HEK293 (cell line): ENCODE measurements around the gene WDR36.

Experiments
- CTCF ChIA-PET: fragments of 350-600 bp; formaldehyde crosslinking; extraction: SDS; loops from one replicate; lab custom pipeline; 2021; ENCODE audit warnings: antibody characterized with exemption; lab: Yijun Ruan, JAX
- POLR2A ChIA-PET: fragments of 300-600 bp; formaldehyde crosslinking; extraction: SDS; loops from one replicate; lab custom pipeline; 2020; ENCODE audit warnings: antibody characterized with exemption, inconsistent platforms; lab: Yijun Ruan, JAX
- H3K27ac ChIP-seq: fragments of 200-500 bp; sonication (Bioruptor generic); 2 replicates; pipeline ENCODE4 v1.5.1; 2014; ENCODE audit warnings: low read depth, low read length, control low read depth, inconsistent platforms; ENCODE audit errors: extremely low read depth
- H3K36me3 ChIP-seq, 2 experiments: fragments of 200-500 bp in 1 of 2; sonication (Bioruptor generic) in 1 of 2; 1 replicate in 1 of 2; 2 replicates in 1 of 2; pipeline ENCODE4 v1.5.1; 2014 to 2017; ENCODE audit warnings: inconsistent platforms in 2 of 2, low read length in 2 of 2; ENCODE audit not compliant: control insufficient read depth in 2 of 2, insufficient read depth in 1 of 2
- H3K4me1 ChIP-seq: fragments of 200-500 bp; sonication (Bioruptor generic); 2 replicates; pipeline ENCODE4 v1.5.1; 2014; ENCODE audit warnings: mild to moderate bottlenecking, low read length, inconsistent platforms; ENCODE audit not compliant: control insufficient read depth, insufficient read depth
- H3K4me3 ChIP-seq: 2 replicates; pipeline ENCODE4 v1.5.1; 2011; ENCODE audit warnings: low read depth, mild to moderate bottlenecking, control low read depth, low read length, moderate library complexity
- H3K9me3 ChIP-seq: fragments of 200-500 bp; sonication (Bioruptor generic); 2 replicates; pipeline ENCODE4 v1.5.1; 2014; ENCODE audit warnings: low read depth, low read length, inconsistent platforms; ENCODE audit not compliant: control insufficient read depth, insufficient read depth
- BCL6B ChIP-seq: fragments of 450-650 bp; formaldehyde crosslinking; IDR thresholded peaks from 2 replicates; pipeline ENCODE4 v1.5.1; 2017; ENCODE audit warnings: missing biosample characterization, missing genetic modification characterization
- FEZF1 ChIP-seq: fragments of 450-650 bp; formaldehyde crosslinking; IDR thresholded peaks from 2 replicates; pipeline ENCODE4 v1.5.1; 2016; ENCODE audit warnings: missing biosample characterization, missing genetic modification characterization
- MYNN ChIP-seq: fragments of 450-650 bp; formaldehyde crosslinking; IDR thresholded peaks from 2 replicates; pipeline ENCODE4 v1.5.1; 2016; ENCODE audit warnings: missing biosample characterization, missing genetic modification characterization, borderline replicate concordance
- PRDM1 ChIP-seq: fragments of 450-650 bp; formaldehyde crosslinking; IDR thresholded peaks from 2 replicates; pipeline ENCODE4; 2016; ENCODE audit warnings: missing biosample characterization, missing genetic modification characterization
- SP2 ChIP-seq: fragments of 450-650 bp; formaldehyde crosslinking; IDR thresholded peaks from 2 replicates; pipeline ENCODE4 v1.5.1; 2016; ENCODE audit warnings: missing biosample characterization, missing genetic modification characterization
- ZNF10 ChIP-seq: fragments of 450-650 bp; formaldehyde crosslinking; IDR thresholded peaks from 2 replicates; pipeline ENCODE4 v1.5.1; 2017; ENCODE audit warnings: missing biosample characterization, missing genetic modification characterization
- ZNF114 ChIP-seq: fragments of 450-650 bp; formaldehyde crosslinking; IDR thresholded peaks from 2 replicates; pipeline ENCODE4 v1.5.0; 2017; ENCODE audit warnings: missing biosample characterization, missing genetic modification characterization
- ZNF239 ChIP-seq: fragments of 450-650 bp; formaldehyde crosslinking; IDR thresholded peaks from 2 replicates; pipeline ENCODE4 v1.5.1; 2016; ENCODE audit warnings: missing biosample characterization, missing genetic modification characterization
- ZNF24 ChIP-seq: fragments of 450-650 bp; formaldehyde crosslinking; IDR thresholded peaks from 2 replicates; pipeline ENCODE4 v1.5.1; 2016; ENCODE audit warnings: missing biosample characterization, missing genetic modification characterization
- ZNF391 ChIP-seq: fragments of 450-650 bp; formaldehyde crosslinking; IDR thresholded peaks from 2 replicates; pipeline ENCODE4 v1.5.1; 2016; ENCODE audit warnings: low read depth, missing biosample characterization, missing genetic modification characterization, borderline replicate concordance
- ZNF48 ChIP-seq: fragments of 450-650 bp; formaldehyde crosslinking; IDR thresholded peaks from 2 replicates; pipeline ENCODE4 v1.5.1; 2016; ENCODE audit warnings: missing biosample characterization, missing genetic modification characterization
- ZNF521 ChIP-seq: fragments of 450-650 bp; formaldehyde crosslinking; IDR thresholded peaks from 2 replicates; pipeline ENCODE4 v1.5.1; 2017; ENCODE audit warnings: missing biosample characterization, mild to moderate bottlenecking, missing genetic modification characterization
- ZNF549 ChIP-seq: fragments of 450-650 bp; IDR thresholded peaks from 2 replicates; pipeline ENCODE4 v1.5.1; 2018; ENCODE audit warnings: missing biosample characterization, missing genetic modification characterization, mild to moderate bottlenecking, inconsistent platforms, moderate library complexity
- ZNF580 ChIP-seq: fragments of 450-650 bp; formaldehyde crosslinking; IDR thresholded peaks from 2 replicates; pipeline ENCODE4 v1.5.1; 2016; ENCODE audit warnings: missing biosample characterization, missing genetic modification characterization
- ZNF585B ChIP-seq: fragments of 450-650 bp; formaldehyde crosslinking; IDR thresholded peaks from 2 replicates; pipeline ENCODE4 v1.5.1; 2016; ENCODE audit warnings: missing biosample characterization, missing genetic modification characterization
- ZNF624 ChIP-seq: fragments of 450-650 bp; formaldehyde crosslinking; IDR thresholded peaks from 2 replicates; pipeline ENCODE4 v1.5.1; 2017; ENCODE audit warnings: missing biosample characterization, missing genetic modification characterization
- ZNF654 ChIP-seq: fragments of 450-650 bp; formaldehyde crosslinking; IDR thresholded peaks from 2 replicates; pipeline ENCODE4 v1.5.1; 2016; ENCODE audit warnings: low read depth, missing biosample characterization, missing genetic modification characterization
- ZNF677 ChIP-seq: fragments of 450-650 bp; IDR thresholded peaks from 2 replicates; pipeline ENCODE4 v1.5.0; 2018; ENCODE audit warnings: missing biosample characterization, mild to moderate bottlenecking, missing genetic modification characterization, moderate library complexity
- ZNF792 ChIP-seq: fragments of 450-650 bp; formaldehyde crosslinking; IDR thresholded peaks from 2 replicates; pipeline ENCODE4 v1.5.1; 2016; ENCODE audit warnings: missing biosample characterization, missing genetic modification characterization
- ZNF837 ChIP-seq: fragments of 450-650 bp; formaldehyde crosslinking; IDR thresholded peaks from 2 replicates; pipeline ENCODE4 v1.5.1; 2016; ENCODE audit warnings: missing biosample characterization, missing genetic modification characterization
- ZSCAN30 ChIP-seq: fragments of 450-650 bp; IDR thresholded peaks from 2 replicates; pipeline ENCODE4 v1.5.1; 2018; ENCODE audit warnings: missing biosample characterization, mild to moderate bottlenecking, missing genetic modification characterization, moderate library complexity
- ZSCAN5A ChIP-seq: fragments of 450-650 bp; formaldehyde crosslinking; IDR thresholded peaks from 2 replicates; pipeline ENCODE4 v1.5.1; 2016; ENCODE audit warnings: missing biosample characterization, missing genetic modification characterization
- ZXDB ChIP-seq: fragments of 450-650 bp; formaldehyde crosslinking; IDR thresholded peaks from 2 replicates; pipeline ENCODE4 v1.5.1; 2016; ENCODE audit warnings: missing biosample characterization, missing genetic modification characterization

WDR36 gene

GRCh38 chr5:111158105-111158744, 66.1 kb downstream of the WDR36 start (continued):
- TF ChIP-seq ZNF48 (no peak), ZNF521 (tag by site-specific recombination) (no peak), ZSCAN30 (0 out of 2 replicates have a peak, but pooled peaks have one; percentile 31), ZNF654 (peak; percentile 98), ZXDB (tag by site-specific recombination) (no peak)

- ChIA-PET POLR2A (no interaction called here), CTCF (interaction anchor here (0.7 to 6.9 kb wide), 7 partner anchors 10 to 347 kb away, joined by 3 to 49 read pairs (median 4); no protein-coding TSS in a partner anchor)
- no peak overlapping the region for H3K4me3 ChIP-seq
- no peaks in the 10 kb centered on the region for H3K9me3 ChIP-seq
- H3K36me3 ChIP-seq = no peaks in the 10 kb centered on the region
- H3K4me1 ChIP-seq = no peaks in the 10 kb centered on the region
- no peak for TF ChIP-seq ZNF677 (tag by site-specific recombination)
- no peak for TF ChIP-seq ZNF10 (tag by site-specific recombination)
- no peak for TF ChIP-seq ZNF580
- TF ChIP-seq ZNF114 (tag by site-specific recombination) = no peak
- no peak for TF ChIP-seq ZSCAN5A (tag by site-specific recombination)
- TF ChIP-seq ZNF24 = no peak
- no peak for TF ChIP-seq SP2
- no peak overlapping the region for H3K27ac ChIP-seq
These were observed 67.7 kb downstream of the WDR36 start for GRCh38 chr5:111159845-111160244.

- H3K9me3 ChIP-seq = no peaks in the 10 kb centered on the region
- H3K27ac ChIP-seq = no peak overlapping the region
- POLR2A ChIA-PET = no interaction called here
- H3K4me3 ChIP-seq = no peak overlapping the region
- no peaks in the 10 kb centered on the region for H3K4me1 ChIP-seq
- CTCF ChIA-PET = no interaction called here
- TF ChIP-seq ZNF792 (tag by site-specific recombination) (no peak), ZNF239 (tag by site-specific recombination) (no peak), FEZF1 (tag by site-specific recombination) (no peak), ZNF585B (tag by site-specific recombination) (no peak), ZNF391 (tag by site-specific recombination) (no peak), PRDM1 (tag by site-specific recombination) (no peak), ZNF624 (tag by site-specific recombination) (no peak), BCL6B (tag by site-specific recombination) (no peak), ZNF837 (tag by site-specific recombination) (no peak), ZNF10 (tag by site-specific recombination) (no peak), MYNN (no peak), ZNF549 (tag by site-specific recombination) (no peak)
- no peaks in the 10 kb centered on the region for H3K36me3 ChIP-seq
These were observed 70.9 kb downstream of the WDR36 start for GRCh38 chr5:111163000-111163399.
